HG03139 (cell line): Measurements from ENCODE around the gene TECTA.
A peak's percentile ranks its signal among the peaks of the same experiment; 100 is the strongest.
"Not testable (repeated sequence)": the region's sequence is repeated elsewhere in the genome, so short reads cannot be mapped to it uniquely, and the experiment has no call there.

Source experiments
- ATAC-seq: cut with Tn5 transposase; IDR thresholded peaks from one replicate; pipeline ENCODE4 v1.9.1; 2021; ENCODE audit not compliant: unreplicated experiment

Gene TECTA

DNA sequence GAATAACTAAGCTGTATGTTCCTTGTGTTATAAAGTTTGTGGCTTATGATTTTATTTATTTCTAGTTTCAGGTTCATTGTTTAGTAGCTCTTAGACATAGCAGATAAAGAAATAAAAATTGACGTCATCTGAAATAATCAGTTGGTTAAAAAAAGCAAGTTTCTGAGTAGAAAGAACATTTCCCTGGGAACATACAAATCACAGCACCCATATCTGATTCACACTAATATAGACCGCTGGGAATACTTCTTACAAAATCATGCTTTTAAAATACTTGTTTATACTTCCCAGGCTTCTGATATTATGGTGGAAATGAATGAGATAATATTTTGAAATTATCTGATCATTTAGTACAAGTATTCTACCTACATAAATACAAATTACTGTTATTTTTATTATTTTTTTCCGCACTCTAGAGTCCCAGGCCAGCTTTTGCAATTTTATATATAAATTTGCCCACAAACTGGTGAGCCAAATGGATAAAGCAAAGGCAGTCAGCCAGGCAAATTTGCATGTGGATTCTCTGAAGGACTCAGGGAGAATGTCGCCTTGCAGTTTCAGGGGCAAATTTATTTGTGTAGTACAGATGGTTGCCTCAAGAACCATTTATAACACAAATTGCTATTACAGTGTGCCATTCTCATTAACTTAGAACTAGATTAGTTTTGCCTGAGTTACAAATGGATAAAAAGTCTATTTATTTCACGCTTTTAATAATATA lies 128.6 kb downstream of the TECTA start:
- ATAC-seq = no peak

- ATAC-seq = no peak
Observed at GRCh38 chr11:121231576-121232278, 130.7 kb downstream of the TECTA start.

DNA sequence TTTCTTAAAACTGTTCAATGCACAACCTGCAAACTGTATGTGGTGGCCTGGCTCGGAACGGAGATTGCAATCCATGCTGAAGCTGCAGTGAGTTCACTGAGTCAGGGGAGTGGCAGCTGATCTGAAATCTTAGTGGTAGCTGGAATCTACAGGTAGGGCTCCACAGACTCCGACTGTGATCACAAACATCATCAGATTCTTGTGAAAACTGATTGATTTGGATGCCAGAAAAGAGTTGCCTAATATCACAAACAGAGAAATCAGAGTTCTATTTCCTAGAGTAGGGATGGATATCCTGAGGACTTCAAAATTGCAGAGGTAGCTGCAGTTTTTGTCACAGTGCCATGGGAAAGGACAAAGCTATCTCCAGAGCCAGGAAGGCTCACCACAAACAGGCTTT lies 134.0 kb downstream of the TECTA start:
- no peak for ATAC-seq

DNA sequence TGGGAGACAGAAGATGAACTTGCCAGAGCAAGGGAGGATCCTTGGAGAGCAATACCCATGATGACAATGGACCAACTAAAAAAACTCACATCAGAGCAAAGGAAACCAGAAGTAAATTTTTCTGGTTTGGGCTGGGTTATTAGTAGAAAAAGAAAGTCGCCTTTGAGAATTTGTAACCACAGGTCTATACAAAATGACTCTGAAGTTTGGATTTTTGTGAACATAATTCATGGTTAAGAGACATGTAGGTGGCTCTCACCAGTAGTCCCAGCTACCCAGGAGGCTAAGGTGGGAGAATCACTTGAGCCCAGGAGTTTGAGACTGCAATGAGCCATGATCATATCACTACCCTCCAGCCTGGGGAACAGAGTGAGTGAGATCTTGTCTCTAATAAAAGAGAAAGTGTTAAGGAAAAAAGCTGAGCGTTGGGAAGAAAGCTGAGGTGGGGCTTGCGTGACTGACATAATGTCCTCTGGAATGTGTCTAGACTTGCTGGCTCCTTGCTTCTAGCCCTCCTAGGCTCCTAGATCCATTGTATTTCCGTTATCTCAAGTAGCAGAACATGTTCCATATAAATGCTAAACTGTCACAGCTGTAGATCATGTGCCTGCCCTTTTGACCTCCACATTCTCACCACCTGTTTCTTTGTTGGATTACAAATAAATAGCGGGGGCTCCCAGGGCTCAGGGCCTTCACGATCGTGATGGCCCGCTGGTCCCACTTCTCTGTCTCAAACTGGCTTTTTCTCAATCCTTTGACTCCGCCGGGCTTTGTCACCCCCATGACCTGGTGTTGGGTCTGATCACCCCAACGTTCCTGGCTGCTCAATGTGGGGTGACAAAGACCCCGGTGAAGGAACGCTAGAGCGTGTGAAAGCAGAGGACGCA lies 135.3 kb downstream of the TECTA start:
- ATAC-seq = peak; percentile 51

DNA sequence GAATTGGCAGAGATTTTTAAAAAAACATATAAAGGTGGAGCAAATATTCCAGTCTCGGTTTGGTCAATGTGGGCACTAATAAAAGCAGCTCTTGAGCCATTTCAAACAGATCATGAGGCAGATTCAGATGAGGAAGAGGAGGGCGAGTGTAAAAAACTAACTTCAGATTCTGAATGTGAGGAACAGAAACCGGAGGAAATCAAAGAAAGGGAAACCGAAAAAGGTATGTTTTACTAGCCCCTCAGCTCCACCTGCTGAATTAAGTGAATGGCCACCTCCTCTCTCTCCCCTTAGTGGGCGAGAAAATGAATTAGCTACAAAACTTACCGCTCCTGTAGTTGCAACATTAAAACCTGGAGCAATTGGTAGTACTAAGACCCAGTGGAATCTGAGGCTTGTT lies 136.2 kb downstream of the TECTA start:
- peak; percentile 44 for ATAC-seq

DNA sequence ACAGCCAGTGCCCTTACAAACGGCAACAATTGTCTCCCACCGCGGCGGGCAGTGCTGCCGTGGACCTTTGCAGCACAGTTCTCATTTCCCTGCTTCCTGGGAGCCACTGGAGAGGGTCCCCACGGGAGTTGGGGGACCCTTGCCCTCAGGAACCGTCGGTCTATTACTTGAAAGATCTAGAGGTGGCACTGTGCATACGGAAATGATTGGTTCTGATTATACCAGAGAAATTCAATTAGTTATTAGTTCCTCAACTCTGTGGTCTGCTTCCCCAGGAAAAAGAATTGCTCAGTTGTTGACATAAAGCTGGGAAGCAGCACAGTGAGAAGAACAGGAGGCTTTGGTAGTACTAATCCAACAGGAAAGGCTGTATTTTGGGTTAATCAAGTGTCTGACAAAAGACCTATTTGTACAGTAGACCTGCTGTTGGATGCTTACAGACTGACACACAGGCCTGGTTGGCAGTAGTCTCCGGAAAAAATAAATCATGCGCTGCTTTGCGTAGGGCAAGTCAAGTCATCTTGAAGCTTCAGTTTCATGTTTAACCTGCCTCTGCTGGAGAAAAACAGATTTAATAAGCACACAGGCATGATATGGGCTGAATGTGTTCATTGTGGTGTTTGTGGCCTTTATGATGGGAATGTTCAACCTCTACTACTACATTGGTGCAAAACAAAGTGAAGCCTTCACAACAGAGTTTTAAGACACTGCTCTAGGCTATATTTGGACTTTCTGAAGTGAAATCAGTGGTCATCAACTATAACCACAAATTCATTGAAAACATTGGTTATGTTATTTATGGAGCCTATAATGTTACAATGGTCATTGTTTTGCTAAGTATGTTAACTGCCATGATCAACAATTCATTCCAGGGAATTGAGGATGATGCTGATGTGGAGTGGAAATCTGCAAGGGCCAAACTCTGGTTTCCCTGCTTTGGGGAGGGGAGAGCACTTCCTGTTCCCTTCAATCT lies 136.9 kb downstream of the TECTA start:
- ATAC-seq = no peak

DNA sequence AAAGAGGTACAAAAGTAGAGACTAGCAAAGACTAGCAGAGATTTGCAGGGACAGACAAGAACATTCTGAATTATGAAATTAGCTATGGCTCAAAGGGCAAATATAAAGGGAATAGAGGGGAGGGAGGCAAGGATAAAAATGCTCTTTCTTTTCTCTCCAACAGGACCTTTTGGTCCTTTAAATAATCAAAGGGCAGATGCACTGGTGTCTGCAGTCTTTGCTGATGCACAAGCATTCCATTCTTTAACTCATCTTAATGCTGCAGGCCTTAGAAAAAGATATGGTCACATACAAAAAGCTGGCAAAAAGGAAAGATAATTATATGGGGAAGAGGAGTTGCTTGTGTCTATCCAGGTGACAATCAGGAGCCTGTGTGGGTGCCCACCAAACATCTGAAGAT lies 137.9 kb downstream of the TECTA start:
- no peak for ATAC-seq

DNA sequence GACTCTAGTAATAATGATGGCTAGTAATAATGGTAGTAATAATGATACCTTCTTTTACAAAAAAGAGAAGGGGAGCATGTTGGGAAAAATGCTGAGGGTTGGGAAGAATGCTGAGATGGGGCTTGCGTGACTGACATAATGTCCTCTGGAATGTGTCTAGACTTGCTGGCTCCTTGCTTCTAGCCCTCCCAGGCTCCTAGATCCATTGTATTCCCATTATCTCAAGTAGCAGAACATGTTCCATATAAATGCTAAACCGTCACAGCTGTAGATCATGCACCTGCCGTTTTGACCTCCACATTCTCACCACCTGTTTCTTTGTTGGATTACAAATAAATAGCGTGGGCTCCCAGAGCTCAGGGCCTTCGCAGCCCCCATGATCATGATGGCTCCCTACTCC lies 139.0 kb downstream of the TECTA start:
- ATAC-seq = not testable (repeated sequence)

DNA sequence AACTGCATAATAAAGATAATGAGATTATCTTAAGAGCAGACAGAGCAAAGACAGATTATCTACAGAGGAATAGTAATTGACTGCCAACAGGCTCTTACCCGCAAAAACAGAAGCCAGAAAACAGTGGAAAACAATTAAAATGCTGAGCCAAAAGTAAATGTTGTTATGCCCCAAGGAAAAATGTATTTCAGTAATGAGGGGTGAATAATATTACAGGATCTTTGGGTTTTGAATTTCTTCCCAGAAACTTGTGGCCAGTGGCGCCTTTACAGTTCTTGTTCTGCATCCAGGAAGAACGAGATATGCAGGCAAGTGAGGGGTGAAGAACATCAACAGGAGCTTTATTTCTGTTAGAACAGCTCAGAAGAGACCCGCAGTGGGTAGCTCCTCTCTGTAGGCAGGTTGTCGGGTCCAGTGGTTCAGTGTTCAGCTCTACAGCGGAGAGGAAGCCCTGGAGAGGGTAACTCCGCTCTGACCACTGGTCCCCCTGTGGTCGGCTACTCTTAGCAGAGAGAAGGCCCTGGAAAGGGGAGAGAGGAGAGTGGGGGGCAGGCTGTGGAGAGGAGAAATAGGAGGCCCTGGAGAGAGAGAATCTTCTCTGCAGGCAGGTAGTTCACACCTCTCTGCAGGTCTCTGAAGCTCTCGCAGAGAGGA lies 139.7 kb downstream of the TECTA start:
- no peak for ATAC-seq
